ENCODE results near the gene KLF17. TPM values are rescaled to one million over a fixed set of nuclear protein-coding genes. Genes with fewer than 3 reads are reported as not detected.

The KLF17 gene
- total and polyA plus RNA-seq, 2 of the 8 experiments (the other 6 are each of a cell fraction or from before 2014, with no cell fraction given), result not detected

DNA sequence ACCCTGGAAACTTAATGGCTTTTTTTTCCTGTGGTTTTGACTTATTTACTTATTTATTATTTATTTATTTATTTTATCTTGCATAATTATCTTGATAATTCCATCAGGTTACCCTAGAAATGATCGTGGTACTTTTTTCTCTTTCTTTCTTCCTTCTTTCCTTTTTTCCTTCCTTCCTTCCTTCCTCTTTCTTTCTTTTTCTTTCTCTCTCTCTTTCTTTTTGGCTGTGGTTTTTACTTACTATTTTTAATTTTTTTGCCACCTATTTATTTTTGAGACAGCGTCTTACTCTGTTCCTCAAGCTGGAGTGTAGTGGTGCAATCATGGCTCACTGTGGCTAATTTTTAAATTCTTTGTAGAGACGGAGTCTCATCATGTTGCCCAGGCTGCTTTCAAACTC is 29.0 kb downstream of the KLF17 start:
- Histone ChIP-seq H3K36me3 (ENCODE audit: control insufficient read depth in 2 of 4, insufficient read depth in 4 of 4, low read length in 3 of 4) (no peaks in the 10 kb centered on the region), H3K4me1 (replicated peaks in 1 of 4; ENCODE audit: control insufficient read depth in 3 of 4, insufficient read depth in 4 of 4, low read length in 3 of 4) (peaks cover 0 to 3% (median 0%) of the 10 kb centered on the region in 4 experiments; a peak in 2 of 7 replicates), H3K4me3 (ENCODE audit: extremely low read depth in 1 of 4, insufficient read depth in 2 of 4, low read depth in 3 of 4, low read length in 4 of 4) (no peak overlapping the region), H3K23ac (ENCODE audit: insufficient read length) (no peak overlapping the region), H4K20me1 (replicated peaks in 1 of 2; ENCODE audit: control insufficient read depth in 1 of 2, insufficient read depth in 2 of 2, low read length in 2 of 2) (no peaks in the 10 kb centered on the region), H3K79me1 (ENCODE audit: low read depth, low read length) (no peaks in the 10 kb centered on the region), H2BK15ac (ENCODE audit: low read length) (no peak overlapping the region), H4K8ac (ENCODE audit: extremely low read depth, insufficient read depth, low read length) (no peak overlapping the region), H4K91ac (replicated peaks; ENCODE audit: insufficient read length, low read length) (no peak overlapping the region), H3K79me2 (ENCODE audit: control insufficient read depth in 1 of 2, insufficient read depth in 2 of 2, low read length in 2 of 2) (no peaks in the 10 kb centered on the region), H2AK5ac (ENCODE audit: low read depth, low read length) (no peak overlapping the region), H3K27me3 (replicated peaks in 1 of 4; ENCODE audit: control insufficient read depth in 3 of 4, extremely low read depth in 1 of 4, insufficient read depth in 3 of 4, low read length in 3 of 4) (no peaks in the 10 kb centered on the region), H3K9me3 (ENCODE audit: insufficient read depth in 2 of 2, low read depth in 1 of 2, low read length in 1 of 2) (0 out of 4 replicates have a peak, but pooled peaks cover 0 to 6% of the 10 kb centered on the region in 2 experiments), H3K27ac (ENCODE audit: low read depth, low read length) (no peak overlapping the region), H2BK5ac (ENCODE audit: low read depth, low read length) (no peak overlapping the region), H2AFZ (ENCODE audit: low read length) (no peak overlapping the region), H3K18ac (ENCODE audit: extremely low read depth, low read length) (no peak overlapping the region), H3K56ac (replicated peaks; ENCODE audit: insufficient read length, low read depth, low read length) (no peak overlapping the region), H3K23me2 (ENCODE audit: low read depth, low read length) (no peaks in the 10 kb centered on the region), H3K14ac (ENCODE audit: insufficient read length) (no peak overlapping the region), H3K4me2 (ENCODE audit: insufficient read depth in 1 of 2, low read depth in 2 of 2, low read length in 2 of 2) (no peak overlapping the region), H4K5ac (ENCODE audit: insufficient read length, low read depth, low read length) (no peak overlapping the region), H2BK12ac (ENCODE audit: low read depth, low read length) (no peak overlapping the region), H2BK120ac (replicated peaks; ENCODE audit: low read depth, low read length) (no peak overlapping the region), H2BK20ac (ENCODE audit: low read length) (no peak overlapping the region), H3K9ac (replicated peaks in 1 of 4; ENCODE audit: extremely low read depth in 1 of 4, low read depth in 3 of 4, low read length in 3 of 4) (no peak overlapping the region), H3K4ac (replicated peaks; ENCODE audit: insufficient read length, low read depth, low read length) (no peak overlapping the region)
- WGBS, 2 experiments (ENCODE audit: extremely low coverage in 1 of 2, insufficient coverage in 1 of 2, insufficient read length in 1 of 2, insufficient replicate concordance in 2 of 2, low coverage in 1 of 2, low lambda C conversion rate in 2 of 2, missing lambda C conversion rate in 1 of 2), result 95% methylated on average over 3 of the region's 3 CpGs; no CpG with 5 or more reads in 1 of the 2 experiments
- POLR2A ChIA-PET (ENCODE audit: partially characterized antibody), result no interaction called here
- DNase-seq (ENCODE audit: low read depth in 1 of 2, low spot score in 2 of 2) (no peak), FAIRE-seq (no peak)
- CTCF ChIA-PET (ENCODE audit: partially characterized antibody), result interaction anchor here (0.7 kb wide), 1 partner anchor 75 kb away, joined by 4 read pairs; no protein-coding TSS in a partner anchor

All from H1 (cell line).